Activated CD4-positive, CD25-positive, alpha-beta regulatory T cell (primary cell): Measurements from ENCODE around the gene DCBLD1.
"Not testable (repeated sequence)": the region's sequence is repeated elsewhere in the genome, so short reads cannot be mapped to it uniquely, and the experiment has no call there.

Experiments
- DNase-seq, 4 experiments: peaks; one replicate each; lab custom pipeline; 2025; lab: John Stamatoyannopoulos, UW

Gene DCBLD1

GRCh38 chr6:117498159-117498558 lies 15.7 kb downstream of the DCBLD1 start:
- DNase-seq = no peak

DNA sequence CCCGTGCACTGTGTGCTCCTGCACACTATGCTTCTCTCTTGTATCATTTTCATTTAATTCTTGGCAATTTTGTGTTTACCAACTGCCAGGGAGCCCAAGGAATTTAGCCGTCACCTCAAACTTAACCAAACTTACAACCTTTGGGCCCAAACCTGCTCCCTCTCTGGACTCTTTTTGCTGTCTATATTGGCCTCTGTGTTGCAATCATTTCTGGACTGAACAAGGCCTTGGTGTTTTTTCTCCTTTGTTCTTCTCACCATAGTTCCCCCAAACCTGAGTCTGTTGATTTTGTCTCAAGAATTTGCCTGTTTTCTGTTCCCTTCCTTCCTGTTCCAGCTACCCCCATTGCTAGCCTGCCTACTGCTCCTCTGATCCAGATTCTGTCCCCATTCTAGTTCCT lies 19.2 kb downstream of the DCBLD1 start:
- DNase-seq = no peak

DNA sequence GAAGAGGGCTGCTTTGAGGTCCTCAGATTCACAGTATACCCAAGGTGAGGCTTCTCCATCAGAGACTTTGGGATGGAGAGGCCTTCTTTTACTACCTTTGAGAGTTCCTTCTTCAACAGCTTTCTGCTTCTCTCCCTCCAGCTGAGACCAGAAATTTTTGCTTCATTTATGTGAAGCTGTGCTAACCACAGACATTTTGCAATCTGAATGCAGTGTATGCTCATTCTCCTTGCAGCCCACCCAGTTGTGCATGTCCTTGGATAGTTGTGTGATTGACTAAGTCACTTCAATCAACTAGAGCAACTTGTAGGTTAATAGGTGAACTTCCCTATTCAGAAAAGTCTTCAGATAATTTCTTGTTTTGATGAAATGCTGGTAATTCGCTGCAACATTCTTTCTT lies 20.1 kb downstream of the DCBLD1 start:
- DNase-seq = no peak

DNA sequence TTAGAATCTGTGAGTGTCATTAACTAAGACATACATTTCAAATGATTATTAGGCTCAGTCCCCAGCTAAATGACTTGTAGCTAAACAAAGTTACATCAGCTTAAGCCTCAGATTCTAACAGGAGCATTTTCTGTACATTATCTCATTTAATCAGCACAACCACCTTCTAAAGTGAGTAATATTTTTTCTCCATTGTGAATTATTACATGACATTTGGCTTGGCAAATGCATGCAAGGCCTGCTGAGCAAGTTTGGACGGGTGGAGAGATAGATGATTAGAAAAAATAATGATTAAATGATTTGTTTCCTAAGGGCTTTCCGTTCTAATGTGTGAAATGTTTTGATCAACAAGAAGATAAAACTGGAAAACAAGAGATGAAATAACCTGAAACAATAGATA lies 20.7 kb downstream of the DCBLD1 start:
- no peak for DNase-seq

- no peak for DNase-seq
Measured at GRCh38 chr6:117504478-117505144, 22.1 kb downstream of the DCBLD1 start.

- no peak for DNase-seq
Measured at GRCh38 chr6:117505311-117505710, 22.8 kb downstream of the DCBLD1 start.

DNA sequence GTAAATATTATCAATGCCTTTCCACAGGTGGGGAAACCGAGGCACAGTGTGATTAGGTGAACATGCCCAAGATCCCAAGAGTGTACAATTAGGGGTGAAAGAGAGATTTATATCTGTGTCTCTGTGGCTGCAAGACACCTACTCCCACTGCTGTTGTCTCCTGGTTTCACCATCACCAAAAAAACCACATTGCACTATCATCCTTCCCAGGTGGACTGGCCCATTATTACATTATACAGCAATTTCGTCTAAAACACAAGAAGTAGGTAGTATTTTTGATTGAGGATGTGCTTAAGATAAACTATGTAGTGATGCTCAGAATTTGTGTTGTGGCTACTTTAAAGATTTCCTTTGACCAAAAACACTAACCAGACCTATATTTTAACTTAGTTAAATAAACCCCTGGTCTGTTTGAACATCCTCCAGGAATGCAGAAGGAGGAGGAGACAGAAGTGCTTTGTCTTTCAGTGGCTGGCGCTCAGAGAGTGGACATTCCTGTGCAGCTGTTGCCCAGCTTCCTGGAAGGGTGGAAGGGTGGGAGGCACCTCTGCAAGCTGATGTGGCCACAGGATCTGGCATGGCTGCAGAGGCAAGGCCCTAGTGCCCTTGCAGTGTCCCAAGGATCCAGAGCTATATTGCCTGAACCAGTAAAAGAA lies 23.8 kb downstream of the DCBLD1 start:
- no peak for DNase-seq

DNA sequence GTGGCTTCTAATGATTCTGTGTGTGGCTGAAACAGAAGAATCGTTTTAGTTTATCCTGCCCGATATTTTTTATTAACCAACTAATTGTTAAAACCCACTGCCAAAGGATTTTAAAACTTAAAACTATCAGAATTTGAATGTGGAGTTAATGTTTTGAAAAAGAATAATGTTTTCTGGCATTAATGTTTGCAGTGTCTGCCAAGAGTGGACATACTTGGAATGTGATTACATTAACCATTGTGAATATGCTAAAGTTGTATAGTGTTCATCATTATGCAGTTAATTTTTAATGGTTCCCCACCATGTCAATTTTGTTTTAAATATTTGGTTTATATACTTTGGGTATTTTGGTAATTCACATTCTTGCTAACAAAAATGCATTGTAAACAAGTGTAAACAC lies 24.4 kb downstream of the DCBLD1 start:
- DNase-seq = no peak

DNA sequence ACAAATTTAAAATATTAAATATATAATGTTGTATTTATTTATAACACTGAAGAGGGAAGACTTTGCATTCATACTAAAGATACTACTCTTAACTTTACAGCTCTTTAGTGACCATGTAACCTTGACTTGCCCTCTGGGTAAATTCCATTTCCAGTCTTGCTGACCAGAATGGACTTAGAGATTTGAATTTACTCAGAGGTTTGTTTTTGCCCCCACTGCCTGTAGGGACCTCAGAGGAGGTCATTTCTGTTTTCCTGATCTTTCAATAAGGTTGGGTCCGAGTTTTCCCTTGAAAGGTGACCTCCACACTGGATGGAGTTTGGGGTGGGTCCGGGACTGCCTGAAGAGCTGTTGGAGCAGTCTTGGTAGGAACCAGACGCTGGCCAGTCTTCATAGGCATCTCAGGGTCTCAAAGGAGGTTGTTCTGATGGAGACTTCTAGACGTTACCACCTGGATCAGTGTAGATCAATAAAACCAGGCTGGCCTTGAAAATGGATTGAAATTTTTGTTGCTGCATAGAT lies 26.0 kb downstream of the DCBLD1 start:
- no peak for DNase-seq

GRCh38 chr6:117509021-117509420 lies 26.5 kb downstream of the DCBLD1 start:
- no peak for DNase-seq

GRCh38 chr6:117512056-117512828 lies 29.8 kb downstream of the DCBLD1 start:
- no peak for DNase-seq

DNA sequence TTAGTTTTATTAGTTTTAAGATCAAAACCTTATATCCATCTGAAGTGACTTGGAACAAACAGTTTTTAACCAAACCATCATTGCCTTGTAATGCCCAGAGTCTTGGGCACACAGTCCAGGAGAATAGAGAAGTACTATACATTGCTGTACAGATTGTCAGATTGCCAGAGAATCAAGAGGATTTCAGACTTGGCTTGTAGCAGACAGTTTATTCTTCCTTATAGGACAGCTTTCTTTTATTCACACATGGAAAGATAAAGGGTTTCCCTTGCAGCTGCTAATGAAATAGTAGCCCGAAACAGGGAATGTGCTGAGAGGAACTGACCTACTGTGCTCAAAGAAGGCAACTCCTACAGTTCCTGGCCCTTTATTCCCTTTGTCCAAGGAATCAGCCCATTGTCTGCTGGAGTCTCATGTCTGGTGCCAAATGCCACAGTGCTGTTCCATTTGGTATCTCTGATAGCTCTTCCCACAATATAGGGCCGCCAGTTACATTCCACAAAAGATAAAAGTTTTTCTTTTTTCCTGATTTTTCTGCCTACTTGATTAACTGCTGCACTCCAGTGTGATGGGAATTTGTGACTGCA lies 30.6 kb downstream of the DCBLD1 start:
- DNase-seq = no peak

- DNase-seq = no peak
Measured at GRCh38 chr6:117513778-117514365, 31.4 kb downstream of the DCBLD1 start.

GRCh38 chr6:117514655-117515054 lies 32.2 kb downstream of the DCBLD1 start:
- no peak for DNase-seq

DNA sequence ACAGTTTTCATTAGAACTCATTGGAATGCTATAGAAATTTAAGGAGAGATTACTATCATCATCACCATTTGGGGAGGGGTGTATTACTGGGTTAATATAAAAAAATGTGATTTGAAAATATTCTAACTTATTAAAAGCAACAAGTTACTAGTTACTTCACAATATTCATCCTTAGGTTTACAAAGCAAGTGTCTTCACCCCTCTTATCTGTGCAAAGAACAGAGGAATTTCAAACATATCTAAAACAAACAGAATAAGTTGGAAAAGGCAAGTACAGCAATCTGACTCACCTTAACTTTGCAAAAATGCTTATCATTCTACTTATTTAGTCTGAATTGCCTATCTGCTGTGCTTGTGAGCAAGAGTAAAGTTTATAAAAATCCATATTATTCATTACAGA lies 32.9 kb downstream of the DCBLD1 start:
- no peak for DNase-seq

DNA sequence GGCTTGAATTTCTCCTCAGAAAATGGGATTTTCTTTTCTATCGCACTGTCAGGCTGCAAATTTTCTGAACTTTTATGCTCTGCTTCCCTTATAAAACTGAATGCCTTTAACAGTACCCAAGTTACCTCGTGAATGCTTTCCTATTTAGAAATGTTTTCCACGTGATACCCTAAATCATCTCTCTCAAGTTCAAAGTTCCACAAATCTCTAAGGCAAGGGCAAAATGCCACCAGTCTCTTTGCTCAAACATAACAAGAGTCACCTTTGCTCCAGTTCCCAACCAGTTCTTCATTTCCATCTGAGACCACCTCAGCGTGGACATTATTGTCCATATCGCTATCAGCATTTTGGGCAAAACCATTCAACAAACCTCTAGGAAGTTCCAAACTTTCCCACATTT lies 35.5 kb downstream of the DCBLD1 start:
- DNase-seq = not testable (repeated sequence)

DNA sequence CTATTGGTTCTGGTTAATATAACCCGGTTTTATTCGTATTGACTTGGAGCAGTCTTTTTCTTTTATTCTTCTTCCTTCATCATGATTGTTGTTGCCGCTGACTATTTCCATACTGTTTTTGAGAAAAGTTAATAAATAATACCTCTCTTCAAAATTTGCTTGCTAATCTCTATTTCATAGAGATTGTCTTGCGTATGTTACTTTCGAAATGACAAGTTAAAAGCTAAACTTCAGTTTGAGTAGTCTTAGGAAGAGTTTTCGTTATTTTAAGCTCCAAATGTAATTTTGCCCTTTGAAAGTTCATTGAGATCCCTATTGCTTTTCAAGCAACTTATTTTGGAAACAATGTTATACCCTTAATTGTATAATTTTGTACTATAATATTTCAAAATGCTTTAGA lies 36.4 kb downstream of the DCBLD1 start:
- DNase-seq = no peak

- no peak for DNase-seq
Measured at GRCh38 chr6:117520603-117521395, 38.3 kb downstream of the DCBLD1 start.

GRCh38 chr6:117521791-117522502 lies 39.5 kb downstream of the DCBLD1 start:
- DNase-seq = no peak

DNA sequence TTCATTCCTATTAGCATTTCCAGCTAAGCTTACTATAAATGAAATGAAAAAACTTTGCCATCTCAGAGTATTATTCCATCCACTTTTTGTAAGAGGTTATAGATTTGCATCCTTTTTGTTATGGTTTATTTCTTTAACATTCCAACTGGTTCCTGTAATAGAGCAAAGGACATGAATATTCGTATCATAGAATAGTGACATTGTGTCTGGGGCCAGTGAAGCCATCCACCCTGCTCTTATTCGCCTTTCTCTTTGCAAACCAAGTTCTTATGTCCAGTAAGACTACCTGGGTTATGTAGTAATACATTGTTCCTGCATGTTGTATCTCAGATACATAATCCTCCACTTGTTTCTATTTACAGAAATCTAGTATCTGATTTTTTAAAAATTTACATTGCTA lies 43.1 kb downstream of the DCBLD1 start:
- no peak for DNase-seq
